ENCODE results near the gene ATF6. TPM values are rescaled to one million over a fixed set of nuclear protein-coding genes. Genes with fewer than 3 reads are reported as not detected.

The ATF6 gene
- total and polyA plus RNA-seq, 9 of the 15 experiments (the other 6 are each of a cell fraction or from before 2014, with no cell fraction given): 11.7 to 32.4 (median 20.4) TPM

DNA sequence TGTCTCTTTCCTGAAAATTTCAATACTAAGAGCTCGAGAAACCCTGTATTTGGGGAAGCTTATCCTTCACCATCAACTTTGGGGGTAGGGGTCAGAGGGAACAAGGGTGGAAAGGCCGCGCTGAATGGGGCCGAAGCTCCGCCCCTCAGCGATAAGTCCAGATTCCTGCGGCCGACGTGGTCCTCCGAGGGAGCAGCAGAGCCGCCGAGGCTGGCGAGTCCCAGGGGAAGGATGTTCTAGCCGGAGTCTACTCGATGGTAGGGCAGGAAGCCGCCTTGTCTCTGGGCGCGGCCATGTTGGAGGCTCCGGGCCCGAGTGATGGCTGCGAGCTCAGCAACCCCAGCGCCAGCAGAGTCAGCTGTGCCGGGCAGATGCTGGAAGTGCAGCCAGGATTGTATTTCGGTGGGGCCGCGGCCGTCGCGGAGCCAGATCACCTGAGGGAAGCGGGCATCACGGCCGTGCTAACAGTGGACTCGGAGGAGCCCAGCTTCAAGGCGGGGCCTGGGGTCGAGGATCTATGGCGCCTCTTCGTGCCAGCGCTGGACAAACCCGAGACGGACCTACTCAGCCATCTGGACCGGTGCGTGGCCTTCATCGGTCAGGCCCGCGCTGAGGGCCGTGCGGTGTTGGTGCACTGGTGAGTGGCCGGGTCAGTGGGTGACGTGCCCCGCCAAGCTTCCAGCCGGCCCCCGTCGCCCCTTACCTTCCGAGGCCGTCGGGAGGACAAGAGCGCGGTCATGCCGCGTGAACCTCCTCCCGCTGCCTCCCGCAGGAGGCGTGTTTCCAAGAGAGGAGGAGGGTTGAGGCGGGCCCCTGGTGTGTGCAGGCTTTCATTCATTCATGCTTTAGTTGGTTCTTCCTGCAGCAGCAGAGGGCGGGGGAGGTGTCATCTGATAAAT lies 16.4 kb upstream of the ATF6 start, which contains the start of gene DUSP12 (continued):
- TF ChIP-seq, protein P1, sequence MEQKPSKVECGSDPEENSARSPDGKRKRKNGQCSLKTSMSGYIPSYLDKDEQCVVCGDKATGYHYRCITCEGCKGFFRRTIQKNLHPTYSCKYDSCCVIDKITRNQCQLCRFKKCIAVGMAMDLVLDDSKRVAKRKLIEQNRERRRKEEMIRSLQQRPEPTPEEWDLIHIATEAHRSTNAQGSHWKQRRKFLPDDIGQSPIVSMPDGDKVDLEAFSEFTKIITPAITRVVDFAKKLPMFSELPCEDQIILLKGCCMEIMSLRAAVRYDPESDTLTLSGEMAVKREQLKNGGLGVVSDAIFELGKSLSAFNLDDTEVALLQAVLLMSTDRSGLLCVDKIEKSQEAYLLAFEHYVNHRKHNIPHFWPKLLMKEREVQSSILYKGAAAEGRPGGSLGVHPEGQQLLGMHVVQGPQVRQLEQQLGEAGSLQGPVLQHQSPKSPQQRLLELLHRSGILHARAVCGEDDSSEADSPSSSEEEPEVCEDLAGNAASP (IDR thresholded peaks at IDR 0.05): no peak
- TF ChIP-seq SMC3 (conservative IDR thresholded peaks at IDR 0.05; ENCODE audit: insufficient read depth, low read depth, low read length) (no peak), NR4A1 (CRISPR knock-in tag; IDR thresholded peaks at IDR 0.05) (peak; percentile 84; the same call in 1 of the 2 replicates), NR4A1 (tag; IDR thresholded peaks at IDR 0.05) (0 out of 2 replicates have a peak, but pooled peaks have one; percentile 35), SP2 (IDR thresholded peaks at IDR 0.05; ENCODE audit: extremely low read depth, low read depth, low read length, poor library complexity, severe bottlenecking) (peak; percentile 97), BRD9 (IDR thresholded peaks at IDR 0.05; ENCODE audit: low read depth, partially characterized antibody) (peak; percentile 39), ZNF766 (CRISPR knock-in tag; conservative IDR thresholded peaks at IDR 0.05) (no peak; the same call in 1 of the 2 replicates), ZNF589 (CRISPR knock-in tag; IDR thresholded peaks at IDR 0.05; ENCODE audit: low read depth) (peak; percentile 68; the same call in 1 of the 2 replicates), ZNF124 (CRISPR knock-in tag; IDR thresholded peaks at IDR 0.05) (no peak), NCOA2 (IDR thresholded peaks at IDR 0.05; ENCODE audit: partially characterized antibody in 2 of 2) (no peak), ZNF717 (CRISPR knock-in tag; IDR thresholded peaks at IDR 0.05) (no peak), RFX1 (IDR thresholded peaks at IDR 0.05) (no peak), LCOR (CRISPR knock-in tag; IDR thresholded peaks at IDR 0.05) (peak; percentile 92), ZNF778 (CRISPR knock-in tag; IDR thresholded peaks at IDR 0.05) (no peak), NUFIP1 (IDR thresholded peaks at IDR 0.05; ENCODE audit: partially characterized antibody) (no peak), ZNF668 (CRISPR knock-in tag; IDR thresholded peaks at IDR 0.05) (no peak)
- TF ChIP-seq, protein P2, sequence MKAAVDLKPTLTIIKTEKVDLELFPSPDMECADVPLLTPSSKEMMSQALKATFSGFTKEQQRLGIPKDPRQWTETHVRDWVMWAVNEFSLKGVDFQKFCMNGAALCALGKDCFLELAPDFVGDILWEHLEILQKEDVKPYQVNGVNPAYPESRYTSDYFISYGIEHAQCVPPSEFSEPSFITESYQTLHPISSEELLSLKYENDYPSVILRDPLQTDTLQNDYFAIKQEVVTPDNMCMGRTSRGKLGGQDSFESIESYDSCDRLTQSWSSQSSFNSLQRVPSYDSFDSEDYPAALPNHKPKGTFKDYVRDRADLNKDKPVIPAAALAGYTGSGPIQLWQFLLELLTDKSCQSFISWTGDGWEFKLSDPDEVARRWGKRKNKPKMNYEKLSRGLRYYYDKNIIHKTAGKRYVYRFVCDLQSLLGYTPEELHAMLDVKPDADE (conservative IDR thresholded peaks at IDR 0.05; ENCODE audit: control insufficient read depth, low read depth, low read length): peak; percentile 53
- TF ChIP-seq, protein P3, sequence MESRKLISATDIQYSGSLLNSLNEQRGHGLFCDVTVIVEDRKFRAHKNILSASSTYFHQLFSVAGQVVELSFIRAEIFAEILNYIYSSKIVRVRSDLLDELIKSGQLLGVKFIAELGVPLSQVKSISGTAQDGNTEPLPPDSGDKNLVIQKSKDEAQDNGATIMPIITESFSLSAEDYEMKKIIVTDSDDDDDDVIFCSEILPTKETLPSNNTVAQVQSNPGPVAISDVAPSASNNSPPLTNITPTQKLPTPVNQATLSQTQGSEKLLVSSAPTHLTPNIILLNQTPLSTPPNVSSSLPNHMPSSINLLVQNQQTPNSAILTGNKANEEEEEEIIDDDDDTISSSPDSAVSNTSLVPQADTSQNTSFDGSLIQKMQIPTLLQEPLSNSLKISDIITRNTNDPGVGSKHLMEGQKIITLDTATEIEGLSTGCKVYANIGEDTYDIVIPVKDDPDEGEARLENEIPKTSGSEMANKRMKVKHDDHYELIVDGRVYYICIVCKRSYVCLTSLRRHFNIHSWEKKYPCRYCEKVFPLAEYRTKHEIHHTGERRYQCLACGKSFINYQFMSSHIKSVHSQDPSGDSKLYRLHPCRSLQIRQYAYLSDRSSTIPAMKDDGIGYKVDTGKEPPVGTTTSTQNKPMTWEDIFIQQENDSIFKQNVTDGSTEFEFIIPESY (CRISPR knock-in tag; IDR thresholded peaks at IDR 0.05): 0 out of 2 replicates have a peak, but pooled peaks have one; percentile 8
- TF ChIP-seq, protein P4, sequence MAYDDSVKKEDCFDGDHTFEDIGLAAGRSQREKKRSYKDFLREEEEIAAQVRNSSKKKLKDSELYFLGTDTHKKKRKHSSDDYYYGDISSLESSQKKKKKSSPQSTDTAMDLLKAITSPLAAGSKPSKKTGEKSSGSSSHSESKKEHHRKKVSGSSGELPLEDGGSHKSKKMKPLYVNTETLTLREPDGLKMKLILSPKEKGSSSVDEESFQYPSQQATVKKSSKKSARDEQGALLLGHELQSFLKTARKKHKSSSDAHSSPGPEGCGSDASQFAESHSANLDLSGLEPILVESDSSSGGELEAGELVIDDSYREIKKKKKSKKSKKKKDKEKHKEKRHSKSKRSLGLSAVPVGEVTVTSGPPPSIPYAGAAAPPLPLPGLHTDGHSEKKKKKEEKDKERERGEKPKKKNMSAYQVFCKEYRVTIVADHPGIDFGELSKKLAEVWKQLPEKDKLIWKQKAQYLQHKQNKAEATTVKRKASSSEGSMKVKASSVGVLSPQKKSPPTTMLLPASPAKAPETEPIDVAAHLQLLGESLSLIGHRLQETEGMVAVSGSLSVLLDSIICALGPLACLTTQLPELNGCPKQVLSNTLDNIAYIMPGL (CRISPR knock-in tag; IDR thresholded peaks at IDR 0.05): no peak; the same call in 1 of the 2 replicates
